CD14-positive monocyte (primary cell): ENCODE data around the gene SLAMF6. TPM values are rescaled to one million over a fixed set of nuclear protein-coding genes. Genes with fewer than 3 reads are reported as not detected.
A peak's percentile ranks its signal among the peaks of the same experiment; 100 is the strongest.

Source experiments
- DNase-seq, 3 donors: peaks; one replicate each; pipeline ENCODE4 v3.0.0-alpha.2; 2011 to 2022
- H2AFZ ChIP-seq: 2 replicates; pipeline ENCODE4 v1.6.0; 2012; ENCODE audit warnings: mild to moderate bottlenecking, low read depth, low read length, inconsistent platforms; ENCODE audit not compliant: insufficient read depth, poor library complexity, severe bottlenecking
- H3K27ac ChIP-seq, 2 donors: 1 replicate in 1 of 2; 2 replicates in 1 of 2; pipeline ENCODE4 v1.5.1; 2012 to 2013; ENCODE audit warnings: low read length in 2 of 2, control low read depth in 1 of 2, inconsistent platforms in 1 of 2, low read depth in 1 of 2, mild to moderate bottlenecking in 1 of 2
- H3K27me3 ChIP-seq, 2 donors: one replicate each; pipeline versions ENCODE4 v1.6.0 to v1.6.1; 2011 to 2013; ENCODE audit warnings: low read length in 2 of 2; ENCODE audit not compliant: control insufficient read depth in 2 of 2, insufficient read depth in 2 of 2
- H3K36me3 ChIP-seq, 2 donors: replicated peaks in 1 of 2; 1 replicate in 1 of 2; 2 replicates in 1 of 2; pipeline versions ENCODE4 v1.5.1 to v1.6.1; 2012 to 2013; ENCODE audit warnings: low read length in 2 of 2, control low read depth in 1 of 2, inconsistent platforms in 1 of 2, mild to moderate bottlenecking in 1 of 2; ENCODE audit not compliant: insufficient read depth in 2 of 2, control insufficient read depth in 1 of 2
- H3K4me1 ChIP-seq, 2 donors: 1 replicate in 1 of 2; 2 replicates in 1 of 2; pipeline versions ENCODE4 v1.5.1 to v1.6.1; 2012 to 2013; ENCODE audit warnings: low read length in 2 of 2, control low read depth in 1 of 2, inconsistent platforms in 1 of 2, mild to moderate bottlenecking in 1 of 2, moderate library complexity in 1 of 2; ENCODE audit not compliant: insufficient read depth in 2 of 2, control insufficient read depth in 1 of 2
- H3K4me2 ChIP-seq: replicated peaks from 2 replicates; pipeline ENCODE3; 2012; ENCODE audit warnings: low read length, moderate library complexity, mild to moderate bottlenecking; ENCODE audit not compliant: poor library complexity, severe bottlenecking; ENCODE audit errors: extremely low read depth
- H3K4me3 ChIP-seq, 3 experiments: fragments of 200-600 bp in 1 of 3; sonication (generic) in 1 of 3; replicated peaks in 1 of 3; 1 replicate in 2 of 3; 2 replicates in 1 of 3; pipeline ENCODE4 v1.5.1; 2011 to 2013; ENCODE audit warnings: low read length in 3 of 3, mild to moderate bottlenecking in 3 of 3, control low read depth in 2 of 3, low read depth in 2 of 3, inconsistent platforms in 1 of 3, moderate library complexity in 1 of 3
- H3K79me2 ChIP-seq: 2 replicates; pipeline ENCODE4 v1.6.0; 2012; ENCODE audit warnings: mild to moderate bottlenecking, control low read depth, inconsistent platforms, low read length, moderate library complexity; ENCODE audit not compliant: insufficient read depth
- H3K9ac ChIP-seq: 2 replicates; pipeline ENCODE4 v1.6.0; 2017; ENCODE audit warnings: low read length, mild to moderate bottlenecking; ENCODE audit not compliant: insufficient read depth, poor library complexity, severe bottlenecking
- H3K9me3 ChIP-seq, 2 donors: replicated peaks in 1 of 2; 1 replicate in 1 of 2; 2 replicates in 1 of 2; pipeline versions ENCODE4 v1.5.1 to v1.6.1; 2012 to 2013; ENCODE audit warnings: low read length in 2 of 2, control low read depth in 1 of 2; ENCODE audit not compliant: control insufficient read depth in 1 of 2, insufficient read depth in 1 of 2
- H4K20me1 ChIP-seq: 2 replicates; pipeline ENCODE4 v1.6.0; 2012; ENCODE audit warnings: mild to moderate bottlenecking, low read length, control low read depth, moderate library complexity; ENCODE audit not compliant: insufficient read depth
- H3K27ac Mint-ChIP-seq, 7 donors: one replicate each; pipeline ENCODE4 v1.8.0; 2020; ENCODE audit warnings: mild to moderate bottlenecking in 7 of 7, mixed read lengths in 7 of 7, moderate library complexity in 6 of 7, inconsistent platforms in 2 of 7
- H3K27me3 Mint-ChIP-seq, 3 donors: one replicate each; pipeline ENCODE4 v1.8.0; 2021 to 2022; ENCODE audit warnings: low read depth in 3 of 3, mild to moderate bottlenecking in 3 of 3, mixed read lengths in 3 of 3, moderate library complexity in 3 of 3, inconsistent platforms in 1 of 3
- H3K36me3 Mint-ChIP-seq, 2 donors: one replicate each; pipeline ENCODE4 v1.8.0; 2020; ENCODE audit warnings: mixed read lengths in 2 of 2, inconsistent platforms in 1 of 2, mild to moderate bottlenecking in 1 of 2
- H3K4me1 Mint-ChIP-seq: one replicate; pipeline ENCODE4 v1.8.0; 2020; ENCODE audit warnings: mild to moderate bottlenecking, mixed read lengths
- H3K4me3 Mint-ChIP-seq, 2 donors: one replicate each; pipeline ENCODE4 v1.8.0; 2020; ENCODE audit warnings: mild to moderate bottlenecking in 2 of 2, mixed read lengths in 2 of 2, moderate library complexity in 1 of 2
- H3K9me3 Mint-ChIP-seq, 7 donors: one replicate each; pipeline ENCODE4 v1.8.0; 2020 to 2022; ENCODE audit warnings: mixed read lengths in 7 of 7, mild to moderate bottlenecking in 6 of 7, moderate library complexity in 6 of 7, inconsistent platforms in 2 of 7
- WGBS: methylation state at CpG from one replicate; pipeline ENCODE4 v1.1.5; 2013; ENCODE audit warnings: missing lambda C conversion rate; ENCODE audit not compliant: insufficient coverage; 5-methylcytosine and 5-hydroxymethylcytosine counted together
- intact Hi-C, 2 donors: fragments of 100-400 bp; cut with micrococcal nuclease; formaldehyde crosslinking; loops; one replicate each; pipeline versions ENCODE4 v1.15.0 to v1.15.1; 2023
- polyA plus RNA-seq, 3 donors: library from polyadenylated mRNA; depleted of rRNA in 1 of 3; unstranded in 2 of 3; stranded (reverse) in 1 of 3; fragments of 300-500 nt in 2 of 3; fragments of >200 nt in 1 of 3; fragmentation: Illumina TruSeq in 2 of 3; gene quantifications; 1 replicate in 2 of 3; 2 replicates in 1 of 3; pipeline ENCODE4 v1.2.3, GENCODE V29; 2012 to 2021
- TF ChIP-seq, protein P1 (sequence below): fragments of 200-600 bp; IDR thresholded peaks from one replicate; pipeline ENCODE4 v1.8.0; 2022; ENCODE audit warnings: antibody characterized with exemption, mild to moderate bottlenecking

SLAMF6 gene
- polyA plus RNA-seq, 3 donors: 0.32 to 0.72 (median 0.50) TPM

- Mint-ChIP-seq H3K27ac (peak overlapping the region in 4 of 7 donors; percentile 79 to 97 (median 88)), H3K9me3 (no peaks in the 10 kb centered on the region), H3K4me1 (peaks cover 60% of the 10 kb centered on the region), H3K4me3 (no peak overlapping the region), H3K36me3 (peaks cover 44 to 55% of the 10 kb centered on the region in 2 donors), H3K27me3 (no peaks in the 10 kb centered on the region)
- H4K20me1 ChIP-seq: no peaks in the 10 kb centered on the region
- peak overlapping the region; percentile 11 to 83 for H3K27ac ChIP-seq
- no peaks in the 10 kb centered on the region for H3K9me3 ChIP-seq
- H3K4me3 ChIP-seq: no peak overlapping the region
- TF ChIP-seq, protein P1, sequence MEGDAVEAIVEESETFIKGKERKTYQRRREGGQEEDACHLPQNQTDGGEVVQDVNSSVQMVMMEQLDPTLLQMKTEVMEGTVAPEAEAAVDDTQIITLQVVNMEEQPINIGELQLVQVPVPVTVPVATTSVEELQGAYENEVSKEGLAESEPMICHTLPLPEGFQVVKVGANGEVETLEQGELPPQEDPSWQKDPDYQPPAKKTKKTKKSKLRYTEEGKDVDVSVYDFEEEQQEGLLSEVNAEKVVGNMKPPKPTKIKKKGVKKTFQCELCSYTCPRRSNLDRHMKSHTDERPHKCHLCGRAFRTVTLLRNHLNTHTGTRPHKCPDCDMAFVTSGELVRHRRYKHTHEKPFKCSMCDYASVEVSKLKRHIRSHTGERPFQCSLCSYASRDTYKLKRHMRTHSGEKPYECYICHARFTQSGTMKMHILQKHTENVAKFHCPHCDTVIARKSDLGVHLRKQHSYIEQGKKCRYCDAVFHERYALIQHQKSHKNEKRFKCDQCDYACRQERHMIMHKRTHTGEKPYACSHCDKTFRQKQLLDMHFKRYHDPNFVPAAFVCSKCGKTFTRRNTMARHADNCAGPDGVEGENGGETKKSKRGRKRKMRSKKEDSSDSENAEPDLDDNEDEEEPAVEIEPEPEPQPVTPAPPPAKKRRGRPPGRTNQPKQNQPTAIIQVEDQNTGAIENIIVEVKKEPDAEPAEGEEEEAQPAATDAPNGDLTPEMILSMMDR: no peak
- H3K36me3 ChIP-seq: peaks cover 28 to 38% of the 10 kb centered on the region in 2 donors
- H3K27me3 ChIP-seq: no peaks in the 10 kb centered on the region
- peaks cover 9% of the 10 kb centered on the region for H3K79me2 ChIP-seq
- H3K4me2 ChIP-seq: no peak overlapping the region
- peaks cover 51 to 53% of the 10 kb centered on the region in 2 donors for H3K4me1 ChIP-seq
- DNase-seq: peak in 1 of 3 donors; percentile 34
- intact Hi-C loops: loop anchor here in 1 of 2 donors (5.0 kb wide), 1 partner anchor 59 kb away; no protein-coding TSS in a partner anchor
- H3K9ac ChIP-seq: no peak overlapping the region
- H2AFZ ChIP-seq: no peak overlapping the region
- WGBS: 94% methylated on average over 2 of the region's 3 CpGs
Observed at GRCh38 chr1:160548183-160548582, 25.1 kb upstream of the SLAMF6 start.

GRCh38 chr1:160547422-160547821 lies 24.4 kb upstream of the SLAMF6 start:
- WGBS: no CpG with 5 or more reads among the region's 4 CpGs
- Mint-ChIP-seq H3K27me3 (no peaks in the 10 kb centered on the region), H3K36me3 (peaks cover 37 to 49% of the 10 kb centered on the region in 2 donors), H3K4me3 (peak overlapping the region in 1 of 2 donors; percentile 46), H3K9me3 (no peaks in the 10 kb centered on the region), H3K4me1 (peaks cover 60% of the 10 kb centered on the region), H3K27ac (peak overlapping the region; percentile 79 to 97 (median 92))
- Histone ChIP-seq H3K79me2 (peaks cover 6% of the 10 kb centered on the region), H3K4me2 (peak overlapping the region; percentile 45), H3K9me3 (no peaks in the 10 kb centered on the region), H2AFZ (no peak overlapping the region), H3K27me3 (no peaks in the 10 kb centered on the region), H3K36me3 (peaks cover 21 to 30% of the 10 kb centered on the region in 2 donors), H3K4me3 (peak overlapping the region in 1 of 3 experiments; percentile 25), H3K27ac (peak overlapping the region; percentile 39 to 83), H3K4me1 (peaks cover 51 to 53% of the 10 kb centered on the region in 2 donors), H4K20me1 (no peaks in the 10 kb centered on the region), H3K9ac (no peak overlapping the region)
- TF ChIP-seq, protein P1: no peak
- intact Hi-C loops: loop anchor here in 1 of 2 donors (5.0 kb wide), 1 partner anchor 60 kb away; no protein-coding TSS in a partner anchor
- no peak for DNase-seq
